ENCODE data around the gene DNAJC18.
"Not testable (repeated sequence)": the region's sequence is repeated elsewhere in the genome, so short reads cannot be mapped to it uniquely, and the experiment has no call there.

The DNAJC18 gene

DNA sequence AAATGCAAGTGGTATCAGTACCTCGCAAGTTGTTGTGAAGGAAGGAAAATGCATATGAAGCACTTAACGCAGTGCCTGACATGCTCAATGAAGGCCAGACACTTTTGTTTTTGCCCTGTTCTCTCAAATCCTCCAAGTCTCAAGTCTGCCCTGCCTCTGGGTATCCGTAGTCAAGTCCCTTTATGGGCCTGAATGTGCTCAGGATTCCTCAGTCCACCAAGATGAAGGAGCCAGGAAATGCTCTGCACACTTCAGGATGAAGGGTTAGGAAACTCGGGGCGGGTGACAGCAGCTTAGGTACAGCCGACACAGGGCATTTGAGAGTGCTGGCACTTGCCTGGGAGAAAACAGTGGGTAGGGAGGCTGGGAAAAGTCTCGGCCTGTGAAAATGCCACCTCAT is 21.9 kb upstream of the DNAJC18 start:
- DNase-seq (ENCODE audit: low read depth): no peak

DNA sequence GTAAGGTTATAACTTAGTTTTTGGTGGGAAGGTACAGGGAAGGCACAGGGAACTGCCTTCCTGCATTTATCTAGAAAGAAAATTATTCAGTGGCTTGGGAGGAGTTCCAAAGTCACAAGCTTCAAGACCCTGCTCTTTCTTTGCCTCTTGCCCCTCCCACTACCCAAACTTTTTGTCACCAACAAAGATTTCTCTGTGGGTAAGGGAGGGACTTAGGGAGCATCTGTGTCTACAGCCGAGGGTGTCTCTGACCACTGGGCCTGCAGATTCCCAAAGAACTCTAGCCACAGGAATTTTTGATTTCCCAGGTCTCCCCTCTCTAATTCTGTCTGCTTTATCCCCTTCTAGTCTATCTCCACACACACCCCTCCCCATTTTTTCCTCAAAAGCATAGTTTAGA is 21.1 kb upstream of the DNAJC18 start:
- DNase-seq (ENCODE audit: low read depth): no peak

DNA sequence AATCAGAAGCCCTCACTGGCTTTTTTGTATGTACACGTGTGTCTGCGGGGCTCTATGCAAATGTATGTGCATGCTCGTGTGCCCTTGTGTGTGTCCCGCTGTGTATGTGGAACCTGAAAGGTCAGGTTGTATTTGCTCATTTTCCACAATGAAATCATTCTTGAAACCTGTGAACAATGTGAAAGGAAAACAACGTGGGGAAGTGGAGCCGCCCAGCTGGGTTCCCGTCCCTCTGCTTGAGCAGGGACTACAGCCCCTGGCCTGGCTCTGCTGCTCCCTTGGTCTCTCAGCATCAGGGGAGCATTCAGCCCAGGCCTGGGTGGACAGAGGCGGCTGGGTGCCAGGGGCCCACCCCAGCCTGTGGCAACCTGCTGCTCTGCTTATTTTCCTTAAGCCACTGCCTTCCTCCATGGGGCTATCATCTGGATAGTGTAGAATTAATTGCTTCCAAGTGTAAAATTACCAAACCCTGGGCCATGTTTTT is 20.2 kb upstream of the DNAJC18 start:
- no peak for DNase-seq (ENCODE audit: low read depth)

DNA sequence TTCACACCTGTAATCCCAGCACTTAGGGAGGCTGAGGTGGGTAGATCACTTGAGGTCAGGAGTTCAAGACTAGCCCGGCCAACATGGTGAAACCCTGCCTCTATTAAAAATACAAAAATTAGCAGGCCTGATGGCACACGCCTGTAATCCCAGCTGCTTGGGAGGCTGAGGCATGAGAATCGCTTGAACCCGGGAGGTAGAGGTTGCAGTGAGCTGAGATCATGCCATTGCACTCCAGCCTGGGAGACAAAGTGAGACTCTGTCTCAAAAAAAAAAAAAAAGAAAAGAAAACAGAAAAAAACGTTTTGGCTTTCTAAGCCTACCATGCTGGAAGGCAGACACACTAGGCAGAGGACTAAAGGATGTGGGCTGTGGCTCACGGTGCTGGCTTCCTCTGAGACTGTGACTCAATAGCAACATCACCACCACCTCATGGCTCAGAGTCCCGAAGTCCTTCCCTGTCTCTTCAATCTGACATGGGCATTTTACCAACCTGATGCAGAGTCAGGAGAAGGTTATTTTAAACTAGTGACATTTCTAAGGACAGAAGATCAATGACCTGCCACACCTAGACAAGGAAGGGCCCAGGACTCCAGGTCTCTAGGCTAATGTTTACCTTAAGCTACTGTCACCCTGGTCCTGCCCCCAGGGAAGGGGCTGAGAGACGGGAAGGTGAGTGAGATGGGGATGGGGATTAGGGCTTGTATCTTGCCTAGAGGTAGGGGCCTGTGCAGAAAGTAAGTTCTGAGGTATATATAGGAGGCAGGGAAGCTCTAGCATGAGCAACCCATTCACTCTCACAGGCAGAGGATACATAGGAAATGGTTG is 19.5 kb upstream of the DNAJC18 start:
- peak; percentile 84 for DNase-seq (ENCODE audit: low read depth)

GRCh38 chr5:139457653-139458306 is 18.5 kb upstream of the DNAJC18 start:
- no peak for DNase-seq (ENCODE audit: low read depth)

DNA sequence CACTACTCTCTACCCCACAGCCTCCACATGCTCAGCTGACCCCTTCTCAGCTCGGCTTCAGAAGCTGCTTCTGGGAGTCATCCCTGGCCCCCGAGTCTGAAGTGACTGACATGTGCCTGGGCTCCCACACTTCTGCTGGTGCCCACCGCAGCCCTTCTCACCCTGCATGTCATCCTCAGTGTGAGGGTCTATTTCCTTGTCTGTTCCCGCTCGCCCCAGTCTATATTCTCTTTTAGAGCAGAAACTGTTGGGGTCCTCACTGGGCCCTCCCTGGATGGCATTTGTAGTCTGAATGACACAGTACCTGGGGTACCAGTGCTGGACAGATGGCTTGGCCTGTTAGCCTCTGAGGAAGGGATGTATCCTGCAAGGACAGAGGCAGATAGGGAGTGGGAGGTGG is 17.9 kb upstream of the DNAJC18 start:
- no peak for DNase-seq (ENCODE audit: low read depth)

- no peak for DNase-seq (ENCODE audit: low read depth)
These were observed 17.5 kb upstream of the DNAJC18 start for GRCh38 chr5:139456776-139457175.

DNA sequence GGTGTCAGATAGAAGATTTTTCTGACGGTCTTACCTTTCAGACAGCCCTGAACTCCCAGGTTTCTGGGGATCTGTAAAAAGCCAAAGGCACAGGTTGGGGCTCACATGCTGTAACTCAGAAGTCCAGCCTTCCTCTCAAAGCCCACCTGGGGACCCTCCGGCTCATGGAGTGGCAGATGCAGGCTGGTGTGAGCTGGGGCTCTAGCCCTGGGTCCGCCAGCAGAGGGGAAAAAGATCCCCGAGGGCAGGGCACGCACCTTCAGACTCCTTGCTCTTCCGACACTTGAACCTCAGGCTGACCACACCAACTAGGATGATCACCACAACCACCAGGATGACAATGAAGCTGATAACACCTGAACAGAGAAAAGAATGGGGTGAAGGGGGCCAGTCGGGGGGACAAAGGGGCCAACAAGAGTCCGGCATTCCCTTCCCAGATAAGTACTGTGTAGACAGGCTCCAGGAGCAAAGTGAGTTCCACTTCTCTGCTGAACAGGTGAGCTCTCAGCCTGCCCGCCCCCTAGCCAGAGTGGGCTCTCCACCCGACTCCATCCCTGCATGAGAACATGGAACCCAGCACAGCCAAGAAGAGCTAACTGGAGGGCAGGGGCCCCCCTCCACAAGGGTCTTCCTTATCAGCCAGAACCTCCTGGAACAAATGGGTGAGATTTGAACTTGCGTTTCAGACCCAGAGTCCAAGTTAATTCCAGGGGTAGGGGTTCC is 15.4 kb upstream of the DNAJC18 start:
- no peak for DNase-seq (ENCODE audit: low read depth)

DNA sequence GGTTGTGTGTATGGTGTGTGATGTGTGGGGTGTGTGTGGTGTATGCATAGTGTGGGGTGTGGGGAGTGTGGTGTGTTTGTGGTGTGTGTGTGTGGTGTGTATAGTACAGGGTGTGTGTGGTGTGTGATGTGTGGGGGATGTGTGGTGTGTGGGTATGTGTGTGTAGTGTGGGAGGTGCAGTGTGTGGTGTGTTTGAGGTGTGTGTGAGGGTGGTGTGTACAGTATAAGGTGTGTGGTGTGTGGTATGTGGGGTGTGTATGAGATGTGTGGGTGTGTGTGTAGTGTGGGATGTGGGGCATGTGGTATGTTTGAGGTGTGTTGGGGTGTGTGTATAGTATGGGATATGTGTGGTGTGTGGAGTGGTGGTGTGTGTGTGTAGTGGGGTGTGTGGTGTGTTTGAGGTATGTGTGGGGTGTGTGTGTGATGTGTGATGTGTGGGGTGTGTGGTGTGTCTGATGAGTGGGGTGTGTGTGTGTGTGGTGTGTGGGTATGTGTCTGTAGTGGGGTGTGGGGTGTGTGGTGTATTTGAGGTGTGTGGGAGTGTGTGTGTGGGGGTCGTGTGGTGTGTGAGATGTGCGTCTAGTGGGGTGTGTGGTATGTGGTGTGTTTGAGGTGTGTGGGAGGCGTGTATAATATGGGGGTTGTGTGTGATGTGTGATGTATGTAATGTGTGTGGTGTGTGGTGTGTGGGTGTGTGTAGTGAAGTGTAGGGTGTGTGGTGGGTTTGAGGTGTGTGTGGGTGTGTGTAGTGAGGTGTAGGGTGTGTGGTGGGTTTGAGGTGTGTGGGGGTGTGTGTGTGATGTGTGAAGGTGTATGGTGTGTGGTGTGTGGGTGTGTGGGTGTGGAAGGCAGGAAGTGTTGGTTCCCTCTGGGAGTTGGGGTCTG is 14.6 kb upstream of the DNAJC18 start:
- DNase-seq (ENCODE audit: low read depth): no peak

GRCh38 chr5:139451878-139452660 is 12.7 kb upstream of the DNAJC18 start:
- no peak for DNase-seq (ENCODE audit: low read depth)

GRCh38 chr5:139451176-139451575 is 11.9 kb upstream of the DNAJC18 start:
- DNase-seq (ENCODE audit: low read depth): no peak

DNA sequence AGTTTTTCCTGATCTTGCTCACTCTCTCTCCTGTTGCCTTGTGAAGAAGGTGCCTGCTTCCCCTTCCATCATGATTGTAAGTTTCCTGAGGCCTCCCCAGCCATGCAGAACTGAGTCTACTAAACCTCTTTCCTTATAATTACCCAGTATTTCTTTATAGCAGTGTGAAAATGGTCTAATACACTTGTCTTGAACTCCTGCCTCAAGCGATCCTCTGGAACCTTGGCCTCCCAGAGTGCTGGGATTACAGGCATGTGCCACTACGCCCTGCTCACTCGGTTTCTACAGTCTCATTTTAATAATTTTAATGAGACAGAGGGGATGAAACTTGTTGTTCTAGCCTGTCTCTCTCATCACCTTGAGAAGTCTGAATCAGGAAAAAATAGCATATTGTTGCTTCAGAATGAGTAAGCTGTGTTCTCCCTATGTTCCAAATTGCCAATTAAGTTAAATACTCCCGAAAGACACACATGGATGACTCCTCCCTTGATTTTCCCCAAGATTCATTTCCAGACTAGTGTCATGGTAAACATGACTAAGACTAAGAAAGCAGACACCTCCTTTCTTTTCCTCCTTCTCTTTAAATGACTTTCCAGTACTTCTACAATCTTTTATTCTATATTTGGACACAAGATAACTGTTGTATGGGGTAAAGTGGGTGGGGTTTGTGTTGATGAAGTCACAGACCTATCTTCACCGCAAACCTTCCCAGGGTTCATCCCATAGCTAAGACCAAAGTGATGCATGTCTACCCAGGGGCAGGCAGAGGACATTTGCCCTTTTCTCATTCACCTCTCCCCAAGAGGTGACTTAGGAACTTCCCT is 7.8 kb upstream of the DNAJC18 start:
- no peak for DNase-seq (ENCODE audit: low read depth)

DNA sequence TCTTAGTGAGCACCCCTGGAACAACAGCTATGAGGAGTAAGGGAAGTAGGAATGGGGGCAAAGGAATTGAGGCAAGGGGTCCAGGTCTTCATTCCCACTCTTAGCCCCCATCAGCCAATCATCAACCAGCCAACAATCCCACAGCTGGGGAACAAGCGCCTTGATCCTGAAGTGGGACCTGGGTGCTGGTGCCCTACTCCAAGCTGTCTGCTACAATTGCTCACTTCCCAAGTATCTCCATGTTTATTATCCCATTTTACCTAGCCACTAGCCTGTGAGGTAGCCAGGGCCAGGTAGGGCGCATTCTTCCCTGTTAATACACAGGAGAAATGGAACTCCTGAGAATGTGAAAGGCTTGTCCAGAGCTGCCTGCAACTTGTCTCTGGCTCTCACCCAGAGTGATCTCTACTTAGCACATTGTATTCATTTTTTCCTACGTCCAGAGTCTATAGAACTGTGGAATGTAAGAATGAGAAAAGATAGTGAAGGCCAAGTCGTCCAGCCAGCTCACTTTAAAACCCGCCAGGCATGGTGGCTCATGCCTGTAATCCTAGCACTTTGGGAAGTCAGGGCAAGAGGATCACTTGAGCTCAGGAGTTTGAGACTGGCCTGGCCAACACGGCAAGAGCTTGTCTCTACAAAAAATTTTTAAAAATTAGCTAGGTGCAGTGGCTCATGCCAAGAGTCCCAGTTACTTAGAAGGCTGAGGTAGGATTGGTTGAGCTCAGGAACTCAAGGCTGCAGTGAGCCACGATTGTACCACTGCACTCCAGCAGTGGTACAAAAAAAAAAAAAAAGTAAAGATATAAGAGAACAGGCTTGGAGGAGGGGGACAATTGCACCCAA is 6.2 kb upstream of the DNAJC18 start:
- no peak for DNase-seq (ENCODE audit: low read depth)

DNA sequence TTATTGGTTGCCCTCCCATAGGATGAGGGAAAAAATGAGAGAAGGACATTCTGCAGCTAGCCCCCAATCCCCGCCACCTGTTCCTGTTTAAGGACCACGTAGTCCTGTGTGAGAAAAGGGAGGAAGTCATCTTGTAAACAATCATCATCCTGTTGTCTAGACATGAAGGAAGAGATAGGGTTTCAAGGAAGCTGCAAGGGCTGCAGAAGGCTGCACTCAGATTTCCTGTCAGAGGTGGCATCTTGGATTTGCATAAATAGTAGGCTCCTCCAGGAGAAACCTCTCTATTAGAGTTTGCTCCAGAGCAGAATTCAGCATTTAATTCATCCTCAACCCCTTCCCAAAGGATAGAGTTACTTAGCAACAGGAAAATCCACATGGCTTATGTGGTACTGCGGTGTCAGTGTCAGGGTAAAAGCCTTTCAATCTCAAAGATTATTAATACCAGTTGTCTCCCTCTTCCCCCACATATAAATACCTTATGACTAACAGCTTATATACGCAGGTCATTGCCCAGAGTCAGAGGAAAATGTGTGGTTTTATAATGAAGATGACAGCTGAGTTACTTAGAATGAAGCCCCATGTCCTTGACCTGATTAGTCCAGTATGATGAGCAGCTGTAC is 4.6 kb upstream of the DNAJC18 start:
- DNase-seq (ENCODE audit: low read depth): peak; percentile 44

- not testable (repeated sequence) for DNase-seq (ENCODE audit: low read depth)
These were observed 1.1 kb upstream of the DNAJC18 start for GRCh38 chr5:139440416-139440815.

GRCh38 chr5:139438707-139439012 is 665 bp downstream of the DNAJC18 start:
- no peak for DNase-seq (ENCODE audit: low read depth)

GRCh38 chr5:139435676-139436075 is 3.6 kb downstream of the DNAJC18 start:
- DNase-seq (ENCODE audit: low read depth): no peak

DNA sequence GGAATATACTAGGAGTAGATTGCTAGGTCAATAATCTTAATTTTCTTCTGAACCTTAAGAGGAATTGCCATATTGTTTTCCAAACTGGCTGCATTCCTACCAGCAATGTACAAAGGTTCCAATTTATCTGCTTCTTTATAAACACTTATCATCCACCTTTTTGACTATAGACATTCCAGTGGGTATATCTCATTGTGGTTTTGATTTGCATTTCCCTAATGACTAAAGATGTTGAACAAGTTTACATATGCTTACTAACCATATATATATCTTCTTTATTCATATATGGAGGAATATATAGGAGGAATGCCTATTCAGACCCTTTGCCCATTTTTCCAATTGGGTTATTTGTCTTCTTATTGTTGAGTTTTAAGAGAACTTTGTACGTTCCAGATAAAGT is 7.6 kb downstream of the DNAJC18 start:
- DNase-seq (ENCODE audit: low read depth): no peak

DNA sequence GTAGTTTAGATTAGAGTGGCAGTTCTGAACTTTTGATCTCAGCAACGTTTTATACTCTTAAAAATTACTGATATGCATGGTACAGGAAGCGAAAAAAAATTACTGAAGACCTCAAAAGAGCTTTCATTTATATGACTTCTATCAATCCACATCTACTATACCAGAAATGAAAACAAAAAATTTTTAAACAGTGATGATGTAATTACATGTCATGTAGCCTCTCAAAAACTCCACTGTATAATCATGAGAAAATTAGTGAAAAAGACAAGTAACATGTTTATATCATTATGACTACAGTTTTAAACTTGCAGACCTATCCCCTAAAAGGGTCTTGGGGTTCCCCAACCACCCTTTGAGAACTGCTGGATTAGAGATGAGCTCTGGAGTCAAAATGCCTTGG is 9.3 kb downstream of the DNAJC18 start:
- DNase-seq (ENCODE audit: low read depth): no peak
